ENCODE results near the gene LDB3. TPM values are rescaled to one million over a fixed set of nuclear protein-coding genes. Genes with fewer than 3 reads are reported as not detected.

Gene LDB3
- total RNA-seq, 1 experiment from 2014 or later = 1.1 TPM

DNA sequence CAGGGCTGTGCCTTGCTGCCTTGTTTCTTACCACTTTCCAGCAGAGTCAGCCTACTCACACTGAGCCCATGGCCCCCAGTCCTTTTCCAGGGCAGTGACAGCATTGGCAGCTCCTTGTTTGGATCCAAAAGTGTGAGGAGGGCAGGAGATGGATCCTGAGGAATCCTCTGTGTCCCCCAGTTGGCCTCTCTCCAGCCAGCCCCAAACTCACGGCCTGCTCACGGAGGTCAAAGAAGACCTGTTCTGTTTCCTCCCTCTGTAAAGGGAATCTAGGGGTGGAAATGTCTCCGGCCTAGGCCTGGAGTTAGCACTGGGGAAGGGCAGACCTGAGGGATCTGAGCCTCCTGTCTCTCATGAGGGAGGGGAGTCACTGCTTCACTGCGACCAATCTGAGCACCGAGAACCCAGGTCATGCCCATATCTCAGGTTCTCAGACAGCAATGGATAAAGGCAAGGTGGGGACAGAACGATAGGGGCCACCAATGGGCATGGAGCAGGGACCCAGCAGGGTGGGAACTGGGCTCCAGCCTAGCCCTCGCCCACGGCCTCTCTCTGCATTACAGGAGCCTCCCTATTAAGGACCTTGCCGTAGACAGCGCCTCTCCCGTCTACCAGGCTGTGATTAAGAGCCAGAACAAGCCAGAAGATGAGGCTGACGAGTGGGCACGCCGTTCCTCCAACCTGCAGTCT lies 23.2 kb downstream of the LDB3 start:
- H3K9me3 ChIP-seq (replicated peaks) = no peaks in the 10 kb centered on the region
- no peak overlapping the region for H3K27ac ChIP-seq
- H3K36me3 ChIP-seq = no peaks in the 10 kb centered on the region
- no peak overlapping the region for H3K4me3 ChIP-seq
- H3K27me3 ChIP-seq (replicated peaks) = no peaks in the 10 kb centered on the region
- H3K4me1 ChIP-seq (replicated peaks) = peaks cover 30% of the 10 kb centered on the region
- no peak for DNase-seq (ENCODE audit: low read depth in 1 of 2, low spot score in 2 of 2)

- Histone ChIP-seq H3K27me3 (replicated peaks) (no peaks in the 10 kb centered on the region), H3K27ac (no peak overlapping the region), H3K36me3 (no peaks in the 10 kb centered on the region), H3K4me1 (replicated peaks) (peaks cover 27% of the 10 kb centered on the region), H3K9me3 (replicated peaks) (no peaks in the 10 kb centered on the region), H3K4me3 (no peak overlapping the region)
- no peak for DNase-seq (ENCODE audit: low read depth in 1 of 2, low spot score in 2 of 2)
These were observed 23.8 kb downstream of the LDB3 start for GRCh38 chr10:86692023-86692514.

DNA sequence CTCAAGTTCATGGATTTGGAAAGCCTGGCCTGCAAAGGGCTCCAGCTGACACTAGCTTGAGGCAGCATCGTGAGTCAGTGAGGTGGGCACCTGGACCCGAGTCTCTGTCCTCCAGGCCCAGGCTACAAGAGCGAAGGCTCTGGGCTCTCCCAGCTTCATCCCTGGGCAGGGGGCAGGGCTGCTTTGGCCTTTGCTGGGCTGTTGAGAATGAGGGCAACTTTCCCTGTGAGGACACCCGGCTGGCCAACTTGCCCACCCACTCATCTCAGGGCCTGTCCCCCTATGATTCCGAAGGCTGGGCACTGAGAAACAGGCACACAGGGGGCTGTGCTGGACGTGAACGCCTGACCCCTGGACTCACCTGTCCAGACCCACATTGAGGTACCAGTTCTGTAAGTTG lies 24.4 kb downstream of the LDB3 start:
- H3K4me1 ChIP-seq (replicated peaks) = peaks cover 21% of the 10 kb centered on the region
- DNase-seq (ENCODE audit: low read depth in 1 of 2, low spot score in 2 of 2) = no peak
- H3K27ac ChIP-seq = no peak overlapping the region
- H3K4me3 ChIP-seq = no peak overlapping the region
- no peaks in the 10 kb centered on the region for H3K9me3 ChIP-seq (replicated peaks)
- H3K27me3 ChIP-seq (replicated peaks) = no peaks in the 10 kb centered on the region
- H3K36me3 ChIP-seq = no peaks in the 10 kb centered on the region

- H3K27ac ChIP-seq = no peak overlapping the region
- no peaks in the 10 kb centered on the region for H3K27me3 ChIP-seq (replicated peaks)
- H3K4me3 ChIP-seq = no peak overlapping the region
- H3K4me1 ChIP-seq (replicated peaks) = peaks cover 15% of the 10 kb centered on the region
- H3K36me3 ChIP-seq = no peaks in the 10 kb centered on the region
- no peaks in the 10 kb centered on the region for H3K9me3 ChIP-seq (replicated peaks)
- no peak for DNase-seq (ENCODE audit: low read depth in 1 of 2, low spot score in 2 of 2)
These were observed 25.0 kb downstream of the LDB3 start for GRCh38 chr10:86693275-86693674.

DNA sequence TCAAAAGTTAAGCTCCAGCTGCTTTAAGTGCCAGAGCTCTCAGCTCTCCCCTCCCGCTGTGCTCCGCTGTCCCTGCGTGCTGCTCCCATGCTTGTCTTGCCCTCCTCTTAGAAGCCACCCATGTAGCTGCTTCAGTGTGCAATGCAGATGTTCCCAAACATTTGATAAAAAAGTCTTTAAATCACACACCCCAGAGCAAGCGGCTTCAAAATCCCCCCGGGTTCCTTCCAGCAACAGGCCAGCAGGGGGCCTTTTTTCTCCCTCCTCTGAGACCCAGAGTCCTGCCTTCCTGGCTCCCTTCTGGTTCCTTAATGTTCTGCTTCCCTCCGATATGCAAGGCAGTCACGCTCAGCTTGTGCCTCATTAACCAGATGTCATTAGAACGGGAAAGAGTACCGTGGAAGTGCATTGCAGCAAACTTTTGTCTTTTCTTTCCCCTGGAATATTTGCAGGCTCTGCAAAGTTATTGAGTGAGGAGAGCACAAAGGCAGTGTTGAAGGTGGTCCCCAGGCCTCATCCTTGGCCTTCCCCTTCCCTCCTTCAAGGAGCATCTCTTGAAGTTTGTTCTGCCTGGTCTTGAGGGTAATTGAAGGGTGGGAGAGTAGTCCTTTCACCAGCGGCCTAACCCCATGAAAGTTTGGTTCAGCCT lies 25.5 kb downstream of the LDB3 start:
- DNase-seq (ENCODE audit: low read depth in 1 of 2, low spot score in 2 of 2) = peak; percentile 70 to 71
- Histone ChIP-seq H3K4me1 (replicated peaks) (peaks cover 11% of the 10 kb centered on the region), H3K27ac (no peak overlapping the region), H3K9me3 (replicated peaks) (no peaks in the 10 kb centered on the region), H3K36me3 (no peaks in the 10 kb centered on the region), H3K4me3 (no peak overlapping the region), H3K27me3 (replicated peaks) (no peaks in the 10 kb centered on the region)

- Histone ChIP-seq H3K36me3 (no peaks in the 10 kb centered on the region), H3K27ac (no peak overlapping the region), H3K4me3 (no peak overlapping the region), H3K9me3 (replicated peaks) (no peaks in the 10 kb centered on the region), H3K4me1 (replicated peaks) (peaks cover 7% of the 10 kb centered on the region), H3K27me3 (replicated peaks) (no peaks in the 10 kb centered on the region)
- DNase-seq (ENCODE audit: low read depth in 1 of 2, low spot score in 2 of 2) = no peak
These were observed 30.1 kb downstream of the LDB3 start for GRCh38 chr10:86698207-86698940.

GRCh38 chr10:86699125-86699524 lies 30.8 kb downstream of the LDB3 start:
- no peak for DNase-seq (ENCODE audit: low read depth in 1 of 2, low spot score in 2 of 2)
- Histone ChIP-seq H3K27me3 (replicated peaks) (no peaks in the 10 kb centered on the region), H3K36me3 (no peaks in the 10 kb centered on the region), H3K4me3 (no peak overlapping the region), H3K9me3 (replicated peaks) (no peaks in the 10 kb centered on the region), H3K4me1 (replicated peaks) (no peaks in the 10 kb centered on the region), H3K27ac (no peak overlapping the region)

DNA sequence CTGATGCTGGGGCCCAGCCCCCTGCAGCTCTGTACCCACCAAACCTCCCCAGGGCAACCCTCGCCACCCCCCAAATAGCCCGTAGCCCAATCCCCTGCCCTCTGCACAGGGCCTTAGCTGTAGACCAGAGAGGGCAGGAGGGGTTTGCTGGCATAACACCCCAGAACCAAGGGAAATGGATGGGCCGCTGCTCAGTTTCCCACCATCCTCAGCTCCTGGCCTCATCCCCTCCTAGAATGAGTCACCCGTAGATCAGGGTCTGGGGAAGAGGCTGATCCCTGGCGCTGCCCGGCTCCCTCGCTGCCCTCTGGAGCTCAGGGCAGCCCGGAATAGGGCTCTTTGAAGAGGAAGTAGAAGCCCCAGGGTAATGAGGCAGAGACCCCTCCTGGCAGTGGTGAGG lies 31.2 kb downstream of the LDB3 start:
- DNase-seq (ENCODE audit: low read depth in 1 of 2, low spot score in 2 of 2) = no peak
- no peaks in the 10 kb centered on the region for H3K9me3 ChIP-seq (replicated peaks)
- no peak overlapping the region for H3K27ac ChIP-seq
- no peaks in the 10 kb centered on the region for H3K27me3 ChIP-seq (replicated peaks)
- H3K4me3 ChIP-seq = no peak overlapping the region
- no peaks in the 10 kb centered on the region for H3K4me1 ChIP-seq (replicated peaks)
- no peaks in the 10 kb centered on the region for H3K36me3 ChIP-seq

- H3K27me3 ChIP-seq (replicated peaks) = no peaks in the 10 kb centered on the region
- H3K36me3 ChIP-seq = no peaks in the 10 kb centered on the region
- no peak overlapping the region for H3K27ac ChIP-seq
- H3K4me1 ChIP-seq (replicated peaks) = no peaks in the 10 kb centered on the region
- H3K9me3 ChIP-seq (replicated peaks) = no peaks in the 10 kb centered on the region
- no peak overlapping the region for H3K4me3 ChIP-seq
- no peak for DNase-seq (ENCODE audit: low read depth in 1 of 2, low spot score in 2 of 2)
These were observed 31.9 kb downstream of the LDB3 start for GRCh38 chr10:86699991-86700840.

DNA sequence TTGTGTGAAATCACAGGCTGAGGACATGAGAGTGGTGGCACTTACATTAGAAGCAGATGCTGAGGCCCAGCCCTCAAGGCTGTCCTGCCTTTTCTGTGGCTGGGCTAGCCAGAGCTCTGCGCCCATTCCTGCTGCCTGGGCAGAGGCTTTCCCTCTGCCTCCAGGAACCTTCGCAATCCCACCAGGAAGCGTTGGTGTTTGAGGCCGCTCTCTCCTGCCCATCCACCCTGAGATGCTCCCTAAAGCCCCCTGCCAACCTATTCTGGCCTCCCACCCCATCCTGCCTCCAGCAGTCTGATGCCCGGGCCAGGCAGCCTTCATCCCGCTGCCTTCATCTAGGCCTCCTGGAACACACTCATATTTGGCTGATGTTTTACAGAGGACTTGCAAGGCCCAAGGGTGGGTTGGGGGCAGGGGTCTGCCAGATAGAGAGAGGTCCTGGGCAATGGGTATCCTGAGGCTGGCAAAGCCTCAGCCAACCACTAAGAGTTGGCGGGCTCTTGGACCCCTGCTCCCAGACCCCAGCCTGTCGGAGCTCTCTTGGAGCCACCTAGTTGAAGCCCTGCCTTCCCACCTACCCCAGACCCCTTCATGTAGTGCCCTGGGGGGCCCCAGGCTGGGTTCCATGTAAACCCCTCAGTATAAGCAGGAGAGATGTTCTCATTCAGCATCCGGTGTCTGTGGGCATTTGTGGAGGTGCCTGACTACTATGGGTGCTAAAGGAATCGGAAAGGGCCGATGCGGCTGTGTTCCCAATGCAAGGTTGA lies 32.7 kb downstream of the LDB3 start:
- Histone ChIP-seq H3K27ac (no peak overlapping the region), H3K27me3 (replicated peaks) (no peaks in the 10 kb centered on the region), H3K4me3 (no peak overlapping the region), H3K4me1 (replicated peaks) (no peaks in the 10 kb centered on the region), H3K36me3 (no peaks in the 10 kb centered on the region), H3K9me3 (replicated peaks) (no peaks in the 10 kb centered on the region)
- DNase-seq (ENCODE audit: low read depth in 1 of 2, low spot score in 2 of 2) = no peak

GRCh38 chr10:86703176-86703575 lies 34.9 kb downstream of the LDB3 start:
- no peaks in the 10 kb centered on the region for H3K4me1 ChIP-seq (replicated peaks)
- no peak overlapping the region for H3K27ac ChIP-seq
- H3K9me3 ChIP-seq (replicated peaks) = no peaks in the 10 kb centered on the region
- no peaks in the 10 kb centered on the region for H3K27me3 ChIP-seq (replicated peaks)
- DNase-seq (ENCODE audit: low read depth in 1 of 2, low spot score in 2 of 2) = no peak
- no peaks in the 10 kb centered on the region for H3K36me3 ChIP-seq
- no peak overlapping the region for H3K4me3 ChIP-seq

DNA sequence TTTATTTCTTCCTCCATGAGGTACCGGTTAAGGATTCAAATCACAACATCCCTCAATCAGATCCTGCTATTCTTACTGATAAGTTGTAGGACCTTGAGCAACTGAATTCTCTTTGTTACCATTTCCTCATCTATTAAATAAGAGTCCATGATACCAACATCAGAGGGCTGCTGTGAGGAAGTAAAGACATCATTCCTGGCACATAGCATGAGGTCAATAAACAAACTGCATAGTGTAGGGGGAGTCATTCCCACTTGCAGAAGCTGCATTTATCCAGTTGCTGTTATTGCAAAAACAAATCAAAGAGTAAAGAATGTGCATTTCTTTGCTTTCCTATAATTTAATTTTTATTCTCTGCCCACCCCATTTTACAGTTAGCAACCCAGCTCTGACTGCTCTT lies 36.8 kb downstream of the LDB3 start:
- Histone ChIP-seq H3K4me1 (replicated peaks) (no peaks in the 10 kb centered on the region), H3K27ac (no peak overlapping the region), H3K4me3 (no peak overlapping the region), H3K36me3 (no peaks in the 10 kb centered on the region), H3K9me3 (replicated peaks) (no peaks in the 10 kb centered on the region), H3K27me3 (replicated peaks) (no peaks in the 10 kb centered on the region)
- DNase-seq (ENCODE audit: low read depth in 1 of 2, low spot score in 2 of 2) = no peak

DNA sequence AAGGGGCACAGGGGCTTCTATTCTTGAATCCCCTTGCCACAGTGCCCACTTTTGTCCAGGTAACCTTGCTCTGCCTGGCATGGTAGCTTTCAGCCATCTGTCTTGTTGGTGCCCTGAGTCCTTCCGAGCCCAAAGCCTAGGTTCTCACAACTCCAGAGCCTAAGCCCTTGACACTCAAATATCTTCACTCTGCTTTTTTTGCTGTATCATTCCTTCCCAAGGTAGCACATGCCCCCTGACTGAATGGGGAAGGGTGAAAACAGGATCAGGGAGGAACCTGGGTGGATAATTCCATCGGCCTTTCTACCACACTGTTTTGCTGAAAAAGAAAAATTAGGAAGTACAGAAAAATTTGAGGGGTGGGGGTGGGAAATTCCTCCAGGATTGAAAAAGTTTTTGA lies 37.6 kb downstream of the LDB3 start:
- Histone ChIP-seq H3K36me3 (no peaks in the 10 kb centered on the region), H3K4me3 (no peak overlapping the region), H3K27ac (no peak overlapping the region), H3K4me1 (replicated peaks) (peaks cover 7% of the 10 kb centered on the region), H3K27me3 (replicated peaks) (no peaks in the 10 kb centered on the region), H3K9me3 (replicated peaks) (no peaks in the 10 kb centered on the region)
- no peak for DNase-seq (ENCODE audit: low read depth in 1 of 2, low spot score in 2 of 2)

All from SJSA1 (cell line).